T-helper 1 cell treated with Interleukin-12 subunit alpha and Interleukin-12 subunit beta and Interleukin-4 antibody, amounts not matched to agents 30 μg/mL and 1 μg/mL, for 36 hours (primary cell): Measurements from ENCODE around the gene EVI2A.
A peak's percentile ranks its signal among the peaks of the same experiment; 100 is the strongest.
"Not testable (repeated sequence)": the region's sequence is repeated elsewhere in the genome, so short reads cannot be mapped to it uniquely, and the experiment has no call there.

Source experiments
- H3K27ac Mint-ChIP-seq: one replicate; pipeline ENCODE4 v1.8.0; 2021; ENCODE audit warnings: mild to moderate bottlenecking, mixed read lengths
- H3K27me3 Mint-ChIP-seq: one replicate; pipeline ENCODE4 v1.8.0; 2021; ENCODE audit warnings: low read depth, mixed read lengths
- H3K36me3 Mint-ChIP-seq: one replicate; pipeline ENCODE4 v1.8.0; 2021; ENCODE audit warnings: low read depth, mixed read lengths
- H3K4me1 Mint-ChIP-seq: one replicate; pipeline ENCODE4 v1.8.0; 2021; ENCODE audit warnings: low read depth, mixed read lengths
- H3K4me3 Mint-ChIP-seq: one replicate; pipeline ENCODE4 v1.8.0; 2021; ENCODE audit warnings: mild to moderate bottlenecking, moderate library complexity, mixed read lengths
- H3K9me3 Mint-ChIP-seq: one replicate; pipeline ENCODE4 v1.8.0; 2021; ENCODE audit warnings: mixed read lengths

EVI2A gene

GRCh38 chr17:31321966-31322365 lies 544 bp upstream of the EVI2A start:
- Mint-ChIP-seq H3K4me3 (peak overlapping the region; percentile 82), H3K27ac (peak overlapping the region; percentile 92), H3K36me3 (peaks cover 23% of the 10 kb centered on the region), H3K4me1 (peaks cover 24% of the 10 kb centered on the region), H3K27me3 (no peaks in the 10 kb centered on the region), H3K9me3 (no peaks in the 10 kb centered on the region)

- H3K4me3 Mint-ChIP-seq = peak overlapping the region; percentile 82
- H3K4me1 Mint-ChIP-seq = peaks cover 34% of the 10 kb centered on the region
- H3K27me3 Mint-ChIP-seq = no peaks in the 10 kb centered on the region
- peaks cover 26% of the 10 kb centered on the region for H3K36me3 Mint-ChIP-seq
- H3K9me3 Mint-ChIP-seq = no peaks in the 10 kb centered on the region
- peak overlapping the region; percentile 92 for H3K27ac Mint-ChIP-seq
These were observed 631 bp downstream of the EVI2A start for GRCh38 chr17:31320791-31321190.

- H3K9me3 Mint-ChIP-seq = no peaks in the 10 kb centered on the region
- H3K27ac Mint-ChIP-seq = peak overlapping the region; percentile 92
- peaks cover 37% of the 10 kb centered on the region for H3K4me1 Mint-ChIP-seq
- peak overlapping the region; percentile 82 for H3K4me3 Mint-ChIP-seq
- H3K27me3 Mint-ChIP-seq = no peaks in the 10 kb centered on the region
- peaks cover 26% of the 10 kb centered on the region for H3K36me3 Mint-ChIP-seq
These were observed 1.2 kb downstream of the EVI2A start for GRCh38 chr17:31320241-31320640.

GRCh38 chr17:31318851-31319661 lies 2.4 kb downstream of the EVI2A start:
- peak overlapping the region; percentile 92 for H3K27ac Mint-ChIP-seq
- no peaks in the 10 kb centered on the region for H3K9me3 Mint-ChIP-seq
- no peaks in the 10 kb centered on the region for H3K27me3 Mint-ChIP-seq
- H3K4me3 Mint-ChIP-seq = peak overlapping the region; percentile 82
- peaks cover 29% of the 10 kb centered on the region for H3K36me3 Mint-ChIP-seq
- peaks cover 46% of the 10 kb centered on the region for H3K4me1 Mint-ChIP-seq

GRCh38 chr17:31318298-31318801 lies 3.1 kb downstream of the EVI2A start:
- Mint-ChIP-seq H3K4me3 (peak overlapping the region; percentile 82), H3K27me3 (no peaks in the 10 kb centered on the region), H3K9me3 (no peaks in the 10 kb centered on the region), H3K27ac (peak overlapping the region; percentile 92), H3K4me1 (peaks cover 43% of the 10 kb centered on the region), H3K36me3 (peaks cover 27% of the 10 kb centered on the region)

GRCh38 chr17:31314782-31315100 lies 6.7 kb downstream of the EVI2A start:
- H3K9me3 Mint-ChIP-seq = no peaks in the 10 kb centered on the region
- peaks cover 32% of the 10 kb centered on the region for H3K36me3 Mint-ChIP-seq
- peaks cover 46% of the 10 kb centered on the region for H3K4me1 Mint-ChIP-seq
- peak overlapping the region; percentile 83 for H3K27ac Mint-ChIP-seq
- peak overlapping the region; percentile 36 for H3K4me3 Mint-ChIP-seq
- H3K27me3 Mint-ChIP-seq = no peaks in the 10 kb centered on the region

- no peaks in the 10 kb centered on the region for H3K9me3 Mint-ChIP-seq
- H3K36me3 Mint-ChIP-seq = peaks cover 29% of the 10 kb centered on the region
- no peaks in the 10 kb centered on the region for H3K27me3 Mint-ChIP-seq
- peak within 1 kb of the TSS; percentile 91 for H3K4me3 Mint-ChIP-seq
- H3K27ac Mint-ChIP-seq = peak within 1 kb of the TSS; percentile 92
- peaks cover 44% of the 10 kb centered on the region for H3K4me1 Mint-ChIP-seq
These were observed 7.2 kb downstream of the EVI2A start, which contains the start of gene EVI2B for GRCh38 chr17:31313982-31314781. Gene EVI2B (minus strand): TSS chr17:31314054. CDS start chr17:31305609, 8,445 bp downstream.

GRCh38 chr17:31312223-31312622 lies 9.2 kb downstream of the EVI2A start:
- Mint-ChIP-seq H3K27ac (peak overlapping the region; percentile 93), H3K4me1 (peaks cover 51% of the 10 kb centered on the region), H3K4me3 (peak overlapping the region; percentile 93), H3K36me3 (peaks cover 22% of the 10 kb centered on the region)
- not testable (repeated sequence) for H3K27me3 Mint-ChIP-seq, H3K9me3 Mint-ChIP-seq

- H3K36me3 Mint-ChIP-seq = peaks cover 18% of the 10 kb centered on the region
- H3K4me3 Mint-ChIP-seq = peak overlapping the region; percentile 93
- H3K9me3 Mint-ChIP-seq = no peaks in the 10 kb centered on the region
- H3K4me1 Mint-ChIP-seq = peaks cover 48% of the 10 kb centered on the region
- peak overlapping the region; percentile 93 for H3K27ac Mint-ChIP-seq
- no peaks in the 10 kb centered on the region for H3K27me3 Mint-ChIP-seq
These were observed 9.9 kb downstream of the EVI2A start for GRCh38 chr17:31311526-31311925.

GRCh38 chr17:31310886-31311285 lies 10.5 kb downstream of the EVI2A start:
- Mint-ChIP-seq H3K36me3 (peaks cover 24% of the 10 kb centered on the region), H3K4me3 (peak overlapping the region; percentile 93), H3K9me3 (no peaks in the 10 kb centered on the region), H3K27ac (peak overlapping the region; percentile 93), H3K4me1 (peaks cover 49% of the 10 kb centered on the region), H3K27me3 (no peaks in the 10 kb centered on the region)

GRCh38 chr17:31310260-31310659 lies 11.2 kb downstream of the EVI2A start:
- Mint-ChIP-seq H3K27ac (peak overlapping the region; percentile 96), H3K36me3 (peaks cover 30% of the 10 kb centered on the region), H3K4me3 (peak overlapping the region; percentile 93), H3K4me1 (peaks cover 46% of the 10 kb centered on the region), H3K27me3 (no peaks in the 10 kb centered on the region), H3K9me3 (peaks cover under 1% of the 10 kb centered on the region)

- Mint-ChIP-seq H3K4me3 (peak overlapping the region; percentile 93), H3K4me1 (peaks cover 45% of the 10 kb centered on the region), H3K27ac (peak overlapping the region; percentile 96), H3K9me3 (peaks cover 6% of the 10 kb centered on the region), H3K27me3 (no peaks in the 10 kb centered on the region), H3K36me3 (peaks cover 34% of the 10 kb centered on the region)
These were observed 11.9 kb downstream of the EVI2A start for GRCh38 chr17:31309556-31309955.

GRCh38 chr17:31308372-31309334 lies 12.8 kb downstream of the EVI2A start:
- H3K9me3 Mint-ChIP-seq = peaks cover 6% of the 10 kb centered on the region
- peak overlapping the region; percentile 93 for H3K4me3 Mint-ChIP-seq
- H3K36me3 Mint-ChIP-seq = peaks cover 40% of the 10 kb centered on the region
- H3K27me3 Mint-ChIP-seq = no peaks in the 10 kb centered on the region
- peak overlapping the region; percentile 96 for H3K27ac Mint-ChIP-seq
- H3K4me1 Mint-ChIP-seq = peaks cover 42% of the 10 kb centered on the region

- peaks cover 6% of the 10 kb centered on the region for H3K9me3 Mint-ChIP-seq
- H3K27me3 Mint-ChIP-seq = no peaks in the 10 kb centered on the region
- peak overlapping the region; percentile 93 for H3K4me3 Mint-ChIP-seq
- H3K27ac Mint-ChIP-seq = no peak overlapping the region
- peaks cover 42% of the 10 kb centered on the region for H3K4me1 Mint-ChIP-seq
- H3K36me3 Mint-ChIP-seq = peaks cover 50% of the 10 kb centered on the region
These were observed 13.8 kb downstream of the EVI2A start for GRCh38 chr17:31307640-31308039.
